A204.1 (cell line): ENCODE results near the gene PIGX.
"Not testable (repeated sequence)": the region's sequence is repeated elsewhere in the genome, so short reads cannot be mapped to it uniquely, and the experiment has no call there.

Source experiments
- FAIRE-seq: peaks from 2 replicates; lab custom pipeline; 2012; peaks lifted over from hg19 to GRCh38; lab: Jason Lieb, UNC

Gene PIGX

GRCh38 chr3:196706327-196706726, 5.8 kb upstream of the PIGX start:
- FAIRE-seq = no peak

GRCh38 chr3:196706731-196707130, 5.4 kb upstream of the PIGX start:
- FAIRE-seq = no peak

GRCh38 chr3:196707566-196707965, 4.6 kb upstream of the PIGX start:
- no peak for FAIRE-seq

- FAIRE-seq = no peak
Measured at GRCh38 chr3:196708467-196708866, 3.7 kb upstream of the PIGX start.

- FAIRE-seq = no peak
Measured at GRCh38 chr3:196712514-196713413, 587 bp downstream of the PIGX start.

- not testable (repeated sequence) for FAIRE-seq
Measured at GRCh38 chr3:196717162-196717561, 5.0 kb downstream of the PIGX start.

- no peak for FAIRE-seq
Measured at GRCh38 chr3:196721097-196721496, 8.9 kb downstream of the PIGX start.

- peak; percentile 47 for FAIRE-seq
Measured at GRCh38 chr3:196726788-196727675, 14.9 kb downstream of the PIGX start.

GRCh38 chr3:196735751-196736150, 23.6 kb downstream of the PIGX start:
- peak; percentile 63 for FAIRE-seq

- FAIRE-seq = no peak
Measured at GRCh38 chr3:196736670-196737374, 24.6 kb downstream of the PIGX start.

GRCh38 chr3:196737655-196738054, 25.5 kb downstream of the PIGX start:
- FAIRE-seq = no peak

GRCh38 chr3:196739671-196740480, 27.7 kb downstream of the PIGX start, which contains the start of gene PAK2:
TSS of gene PAK2 (plus strand) at chr3:196739857. CDS start at chr3:196782647, 42,790 bp downstream.
- no peak for FAIRE-seq

- FAIRE-seq = no peak
Measured at GRCh38 chr3:196740481-196741248, 28.5 kb downstream of the PIGX start.

GRCh38 chr3:196741249-196741889, 29.2 kb downstream of the PIGX start:
- FAIRE-seq = peak; percentile 25

- FAIRE-seq = not testable (repeated sequence)
Measured at GRCh38 chr3:196743569-196743968, 31.4 kb downstream of the PIGX start.

GRCh38 chr3:196749125-196749524, 36.9 kb downstream of the PIGX start:
- no peak for FAIRE-seq

- FAIRE-seq = no peak
Measured at GRCh38 chr3:196753201-196753600, 41.0 kb downstream of the PIGX start.

GRCh38 chr3:196754091-196754981, 42.2 kb downstream of the PIGX start:
- FAIRE-seq = no peak

- no peak for FAIRE-seq
Measured at GRCh38 chr3:196756732-196757131, 44.6 kb downstream of the PIGX start.
